H1 (cell line): Measurements from ENCODE around the gene RBM14.

ENCODE experiments used
- CBX5 ChIP-seq: fragments of 300-800, 300-1000 bp; sonication (generic); IDR thresholded peaks from 2 replicates; pipeline ENCODE4 v1.7.1; 2016; ENCODE audit warnings: antibody characterized with exemption, low read length, low read depth
- CEBPB ChIP-seq: IDR thresholded peaks from 2 replicates; pipeline ENCODE4 v1.6.1; 2012; ENCODE audit warnings: low read depth, low read length
- SP2 ChIP-seq: IDR thresholded peaks from 2 replicates; pipeline ENCODE4 v1.6.1; 2012; ENCODE audit warnings: mild to moderate bottlenecking, low read length, inconsistent platforms

GRCh38 chr11:66663741-66664296, 47.4 kb downstream of the RBM14 start:
- TF ChIP-seq CEBPB (no peak), CBX5 (no peak), SP2 (no peak)
